Upper lobe of left lung (tissue), 4 donors: Measurements from ENCODE around the gene DCLRE1B.

Source experiments
- CTCF ChIP-seq, 6 experiments: fragments of 450-650 bp in 4 of 6; fragments of 200-600 bp in 2 of 6; sonication (generic) in 2 of 6; IDR thresholded peaks; one replicate each; pipeline ENCODE4 v1.5.1; 2016 to 2019; ENCODE audit warnings: antibody characterized with exemption in 6 of 6
- EP300 ChIP-seq, 4 donors: sonication (generic); formaldehyde crosslinking; IDR thresholded peaks; one replicate each; pipeline ENCODE4 v1.5.1; 2017; ENCODE audit warnings: antibody characterized with exemption in 4 of 4, control low read depth in 2 of 4
- POLR2A ChIP-seq, 4 donors: fragments of 450-650 bp; IDR thresholded peaks; one replicate each; pipeline ENCODE4 v1.5.1; 2016 to 2017; ENCODE audit warnings: antibody characterized with exemption in 4 of 4, mild to moderate bottlenecking in 2 of 4
- POLR2AphosphoS5 ChIP-seq, 2 donors: sonication (generic); formaldehyde crosslinking; IDR thresholded peaks; one replicate each; pipeline ENCODE4 v1.5.1; 2017; ENCODE audit warnings: antibody characterized with exemption in 2 of 2

DNA sequence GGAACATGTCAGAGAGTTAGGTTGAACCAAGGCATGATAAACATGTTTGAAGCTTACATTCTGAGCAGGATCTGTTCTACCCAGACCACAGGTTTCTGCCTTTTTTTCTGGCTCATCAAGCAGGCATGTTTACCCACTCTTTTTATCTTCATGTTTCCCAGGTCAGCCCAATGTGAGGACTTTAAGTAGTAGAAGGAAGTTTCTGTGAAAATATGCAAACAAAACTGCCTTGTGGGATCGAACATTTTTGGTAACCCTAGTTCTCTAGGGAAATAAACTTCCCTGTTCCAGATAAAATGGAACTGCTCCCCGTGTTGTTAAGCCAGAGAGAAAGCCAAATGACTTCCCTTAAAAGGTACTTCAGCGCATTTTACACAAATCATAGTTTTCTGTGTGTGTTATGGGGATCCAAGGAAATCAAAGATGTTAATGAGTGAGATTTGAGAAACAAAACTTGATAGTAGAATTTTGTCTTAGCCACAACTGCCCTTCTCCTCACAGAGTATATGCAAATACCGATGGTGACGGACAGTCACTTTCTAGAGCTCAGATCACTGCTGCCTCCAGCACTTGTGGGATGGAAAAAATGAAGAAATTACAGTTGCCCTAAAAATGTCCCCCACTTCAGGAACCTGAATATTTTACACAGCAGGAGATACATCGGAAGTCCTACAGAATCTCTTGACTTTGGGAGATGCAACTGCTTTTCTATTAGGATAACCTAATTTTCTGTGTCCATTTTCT lies 23.2 kb downstream of the DCLRE1B start:
- no peak for TF ChIP-seq CTCF (IDR thresholded peaks at IDR 0.05)
- TF ChIP-seq EP300 (IDR thresholded peaks at IDR 0.05), result no peak
- no peak for TF ChIP-seq POLR2AphosphoS5 (IDR thresholded peaks at IDR 0.05)
- peak in 1 of 4 donors; percentile 23 for TF ChIP-seq POLR2A (IDR thresholded peaks at IDR 0.05)
